Neural crest cell (in vitro differentiated cells): ENCODE results near the gene ZNF683. TPM values are rescaled to one million over a fixed set of nuclear protein-coding genes. Genes with fewer than 3 reads are reported as not detected.

ENCODE experiments used
- DNase-seq: peaks from one replicate; pipeline ENCODE4 v3.0.0; 2021; ENCODE audit warnings: low read depth, mixed read lengths, low spot score
- H3K27ac Mint-ChIP-seq: one replicate; pipeline ENCODE4 v1.8.0; 2021; ENCODE audit warnings: mild to moderate bottlenecking, mixed read lengths; ENCODE audit not compliant: unreplicated experiment
- H3K27me3 Mint-ChIP-seq: 2 replicates; pipeline ENCODE4 v1.8.0; 2021; ENCODE audit warnings: low read depth, mild to moderate bottlenecking, mixed read lengths
- H3K36me3 Mint-ChIP-seq: 2 replicates; pipeline ENCODE4 v1.8.0; 2021; ENCODE audit warnings: low read depth, mild to moderate bottlenecking, mixed read lengths
- H3K4me1 Mint-ChIP-seq: 2 replicates; pipeline ENCODE4 v1.8.0; 2021; ENCODE audit warnings: mixed read lengths
- H3K4me3 Mint-ChIP-seq: one replicate; pipeline ENCODE4 v1.8.0; 2021; ENCODE audit warnings: mild to moderate bottlenecking, mixed read lengths
- H3K9me3 Mint-ChIP-seq: 2 replicates; pipeline ENCODE4 v1.8.0; 2021; ENCODE audit warnings: mixed read lengths
- total RNA-seq: library from RNA; stranded (reverse); gene quantifications from 2 replicates; pipeline ENCODE4 v1.2.1, GENCODE V29; 2021
- TF ChIP-seq, protein P1 (sequence below): fragments of 200-600 bp; sonication (generic); conservative IDR thresholded peaks from 2 replicates; pipeline ENCODE4 v1.5.0; 2021; ENCODE audit warnings: antibody characterized with exemption, mild to moderate bottlenecking

The ZNF683 gene
- total RNA-seq, 1 donor from 2014 or later, result not detected

DNA sequence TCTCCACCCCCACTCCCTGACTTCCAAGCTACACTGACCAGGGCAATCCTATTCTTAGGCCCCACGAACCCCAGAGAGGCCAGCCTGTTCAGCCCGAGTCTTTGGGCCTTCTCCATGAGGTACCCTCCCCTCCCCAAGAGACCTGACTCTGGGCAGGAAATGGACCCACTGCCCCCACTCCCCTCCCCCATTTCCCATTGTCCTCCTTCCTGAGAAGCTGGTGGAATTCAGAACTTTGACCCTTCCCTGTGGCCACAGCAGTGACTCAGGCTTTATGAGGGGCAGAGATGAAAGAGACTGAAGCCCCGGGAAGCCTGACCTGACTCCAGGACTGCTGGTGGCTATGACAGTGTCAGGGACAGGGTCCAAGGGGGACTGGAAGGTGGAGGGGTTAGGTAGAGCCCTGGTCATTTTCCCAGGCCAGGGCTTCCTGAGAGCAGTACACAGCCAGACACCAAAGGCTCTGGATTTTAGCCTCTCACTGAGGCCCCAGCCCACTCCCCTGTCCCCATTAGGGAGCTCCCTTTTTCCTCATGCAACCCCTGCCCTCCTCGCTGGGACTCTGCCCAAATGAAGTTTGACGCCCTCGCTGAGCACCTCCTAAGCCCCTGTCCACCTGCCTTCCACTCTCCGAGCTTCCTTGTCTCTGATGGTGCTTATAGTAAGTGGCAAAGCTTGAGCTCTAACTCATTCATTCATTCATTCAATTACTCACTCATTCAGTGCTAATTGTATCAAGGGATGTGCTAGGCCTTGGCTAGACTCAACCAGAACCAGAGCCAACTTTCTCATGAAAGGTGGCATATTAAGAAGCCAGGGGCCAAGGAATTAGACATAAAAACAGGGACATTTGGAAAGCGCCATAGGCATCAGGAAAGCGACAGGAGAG lies 21.6 kb downstream of the ZNF683 start:
- peak overlapping the region; percentile 27 for H3K4me3 Mint-ChIP-seq
- H3K4me1 Mint-ChIP-seq, result peaks cover 45% of the 10 kb centered on the region
- no peaks in the 10 kb centered on the region for H3K27me3 Mint-ChIP-seq
- H3K9me3 Mint-ChIP-seq, result no peaks in the 10 kb centered on the region
- peak overlapping the region; percentile 24 for H3K27ac Mint-ChIP-seq
- TF ChIP-seq, protein P1, sequence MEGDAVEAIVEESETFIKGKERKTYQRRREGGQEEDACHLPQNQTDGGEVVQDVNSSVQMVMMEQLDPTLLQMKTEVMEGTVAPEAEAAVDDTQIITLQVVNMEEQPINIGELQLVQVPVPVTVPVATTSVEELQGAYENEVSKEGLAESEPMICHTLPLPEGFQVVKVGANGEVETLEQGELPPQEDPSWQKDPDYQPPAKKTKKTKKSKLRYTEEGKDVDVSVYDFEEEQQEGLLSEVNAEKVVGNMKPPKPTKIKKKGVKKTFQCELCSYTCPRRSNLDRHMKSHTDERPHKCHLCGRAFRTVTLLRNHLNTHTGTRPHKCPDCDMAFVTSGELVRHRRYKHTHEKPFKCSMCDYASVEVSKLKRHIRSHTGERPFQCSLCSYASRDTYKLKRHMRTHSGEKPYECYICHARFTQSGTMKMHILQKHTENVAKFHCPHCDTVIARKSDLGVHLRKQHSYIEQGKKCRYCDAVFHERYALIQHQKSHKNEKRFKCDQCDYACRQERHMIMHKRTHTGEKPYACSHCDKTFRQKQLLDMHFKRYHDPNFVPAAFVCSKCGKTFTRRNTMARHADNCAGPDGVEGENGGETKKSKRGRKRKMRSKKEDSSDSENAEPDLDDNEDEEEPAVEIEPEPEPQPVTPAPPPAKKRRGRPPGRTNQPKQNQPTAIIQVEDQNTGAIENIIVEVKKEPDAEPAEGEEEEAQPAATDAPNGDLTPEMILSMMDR, result no peak
- no peaks in the 10 kb centered on the region for H3K36me3 Mint-ChIP-seq
- DNase-seq, result peak; percentile 32

DNA sequence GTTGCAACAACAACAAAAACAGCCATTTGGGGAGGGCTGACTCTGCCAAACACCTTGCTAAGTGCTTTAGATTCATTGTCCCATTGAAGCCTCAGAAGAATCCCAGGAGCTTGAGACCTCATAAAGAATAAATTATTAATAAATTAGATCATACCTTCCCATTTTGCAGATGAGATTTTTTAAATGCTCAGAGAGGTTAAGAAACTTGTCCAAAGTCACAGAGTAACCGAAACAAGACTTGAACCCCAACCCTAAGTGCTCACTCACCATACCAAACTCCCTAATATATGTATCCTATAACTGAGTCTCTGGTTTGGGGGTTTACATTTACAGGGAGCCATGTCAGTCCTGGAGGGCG lies 22.2 kb downstream of the ZNF683 start:
- no peaks in the 10 kb centered on the region for H3K9me3 Mint-ChIP-seq
- TF ChIP-seq, protein P1, result no peak

DNA sequence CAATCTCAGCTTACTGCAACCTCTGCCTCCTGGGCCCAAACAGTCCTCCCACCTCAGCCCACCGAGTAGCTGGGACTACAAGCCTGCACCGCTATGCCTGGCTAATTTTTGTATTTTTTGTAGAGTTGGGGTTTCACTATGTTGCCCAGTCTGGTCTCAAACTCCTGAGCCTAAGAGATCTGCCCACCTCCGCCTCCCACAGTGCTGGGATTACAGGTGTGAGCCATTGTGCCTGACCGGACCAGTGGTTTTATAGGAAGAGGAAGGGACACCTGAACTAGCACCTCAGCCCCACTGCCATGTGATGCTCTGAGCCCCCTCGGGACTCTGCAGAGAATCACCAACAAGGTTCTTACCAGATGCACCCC lies 22.7 kb downstream of the ZNF683 start:
- no peak overlapping the region for H3K27ac Mint-ChIP-seq
- H3K4me1 Mint-ChIP-seq, result peaks cover 39% of the 10 kb centered on the region

More for the DNA sequence above, 22.2 kb downstream of the ZNF683 start:
- Mint-ChIP-seq H3K27me3 (no peaks in the 10 kb centered on the region), H3K4me1 (peaks cover 39% of the 10 kb centered on the region), H3K36me3 (no peaks in the 10 kb centered on the region), H3K4me3 (peak overlapping the region; percentile 31), H3K27ac (no peak overlapping the region)
- DNase-seq, result no peak

DNA sequence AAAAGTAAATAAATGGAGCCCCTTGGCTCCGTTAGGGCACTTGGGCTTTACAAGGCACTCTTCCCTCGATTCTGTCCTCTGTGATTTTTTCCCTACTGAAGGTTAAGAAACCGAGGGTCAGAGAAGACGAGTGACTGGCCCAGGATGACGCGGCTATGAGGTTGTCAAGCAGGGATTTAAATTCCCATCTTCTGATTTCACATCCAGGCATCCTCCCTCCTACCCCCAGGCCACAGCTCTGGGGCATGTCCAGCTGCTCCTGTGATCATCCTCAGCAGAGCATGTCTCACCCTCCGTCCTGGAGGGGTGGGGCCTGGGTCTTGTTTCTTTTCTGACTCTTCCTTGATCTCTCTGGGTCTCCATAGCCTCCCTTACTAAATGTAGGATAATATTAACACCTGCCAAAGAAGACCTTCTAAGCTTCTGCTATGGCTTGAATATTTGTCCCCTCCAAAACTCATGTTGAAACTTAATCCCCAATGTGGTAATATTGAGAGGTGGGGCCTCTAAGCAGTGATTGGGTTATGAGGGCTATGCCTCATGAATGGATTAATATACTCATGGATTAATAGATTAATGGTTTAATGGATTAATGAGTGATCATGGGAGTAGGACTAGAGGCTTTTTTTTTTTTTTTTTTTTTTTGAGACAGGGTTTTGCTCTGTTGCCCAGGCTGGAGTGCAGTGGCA lies 23.2 kb downstream of the ZNF683 start:
- DNase-seq, result no peak
- Mint-ChIP-seq H3K27ac (peak overlapping the region; percentile 13), H3K4me3 (no peak overlapping the region), H3K9me3 (no peaks in the 10 kb centered on the region), H3K4me1 (peaks cover 39% of the 10 kb centered on the region), H3K27me3 (no peaks in the 10 kb centered on the region), H3K36me3 (no peaks in the 10 kb centered on the region)
- TF ChIP-seq, protein P1, result no peak

More for the DNA sequence above, 22.7 kb downstream of the ZNF683 start:
- TF ChIP-seq, protein P1, result no peak
- Mint-ChIP-seq H3K27me3 (no peaks in the 10 kb centered on the region), H3K36me3 (no peaks in the 10 kb centered on the region), H3K4me3 (peak overlapping the region; percentile 31), H3K9me3 (no peaks in the 10 kb centered on the region)
- DNase-seq, result no peak

DNA sequence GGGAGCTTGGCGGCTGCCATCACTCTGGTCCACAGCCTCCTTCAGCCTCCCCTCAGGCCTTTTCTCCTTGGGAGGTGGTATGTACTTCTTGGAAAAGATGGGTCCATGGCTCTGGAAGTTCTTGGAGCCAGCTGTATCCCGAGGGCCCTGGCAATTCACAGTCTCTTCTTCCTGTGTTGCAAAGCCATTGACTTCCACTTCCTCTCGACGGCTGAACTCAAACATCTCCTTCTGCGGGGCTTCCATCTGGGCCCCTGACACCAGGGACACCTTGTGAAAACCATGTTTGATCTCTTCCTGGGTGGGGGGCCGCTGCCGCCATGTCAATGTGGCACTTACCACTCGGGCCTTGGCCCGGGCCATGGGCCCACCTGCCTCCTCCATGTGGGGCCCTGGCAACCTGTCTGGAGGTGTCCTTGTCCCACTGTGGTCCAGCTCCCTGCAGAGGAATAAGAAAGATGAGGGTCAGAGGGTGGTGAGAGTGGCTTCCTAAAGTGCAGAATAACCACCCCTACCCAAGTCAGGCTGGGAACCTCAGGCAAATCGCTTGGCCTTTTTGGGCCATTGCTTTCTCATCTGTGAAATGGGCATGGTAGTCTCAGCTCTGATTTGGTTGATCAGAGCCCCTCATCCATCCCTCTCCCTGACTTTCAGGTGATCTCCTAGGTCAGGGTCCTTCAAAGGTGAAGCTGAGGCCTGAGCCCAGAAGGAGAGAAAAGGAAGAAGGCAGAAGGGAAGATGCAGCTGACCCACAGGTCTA lies 26.1 kb downstream of the ZNF683 start:
- Mint-ChIP-seq H3K27ac (peak overlapping the region; percentile 43), H3K36me3 (no peaks in the 10 kb centered on the region), H3K4me1 (peaks cover 28% of the 10 kb centered on the region), H3K9me3 (no peaks in the 10 kb centered on the region), H3K27me3 (no peaks in the 10 kb centered on the region), H3K4me3 (no peak overlapping the region)
- TF ChIP-seq, protein P1, result no peak
- DNase-seq, result no peak
